ENCODE results near the gene TNFSF12.
A peak's percentile ranks its signal among the peaks of the same experiment; 100 is the strongest.

TNFSF12 gene

DNA sequence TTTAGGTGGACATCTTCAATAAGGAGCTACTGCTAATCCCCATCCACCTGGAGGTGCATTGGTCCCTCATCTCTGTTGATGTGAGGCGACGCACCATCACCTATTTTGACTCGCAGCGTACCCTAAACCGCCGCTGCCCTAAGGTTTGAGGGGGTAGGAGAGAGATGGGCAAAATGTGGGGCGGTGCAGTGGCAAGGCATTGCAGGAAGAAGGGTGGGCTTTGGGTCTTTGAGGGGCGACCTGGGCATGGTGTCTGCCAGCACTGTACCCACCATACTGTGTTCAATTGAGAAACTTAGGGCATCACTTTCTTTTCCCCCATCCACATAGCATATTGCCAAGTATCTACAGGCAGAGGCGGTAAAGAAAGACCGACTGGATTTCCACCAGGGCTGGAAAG lies 21.5 kb downstream of the TNFSF12 start:
- DNase-seq (ENCODE audit: low read depth), result no peak

DNA sequence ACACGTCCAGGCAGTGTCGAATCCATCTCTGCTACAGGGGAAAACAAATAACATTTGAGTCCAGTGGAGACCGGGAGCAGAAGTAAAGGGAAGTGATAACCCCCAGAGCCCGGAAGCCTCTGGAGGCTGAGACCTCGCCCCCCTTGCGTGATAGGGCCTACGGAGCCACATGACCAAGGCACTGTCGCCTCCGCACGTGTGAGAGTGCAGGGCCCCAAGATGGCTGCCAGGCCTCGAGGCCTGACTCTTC lies 23.4 kb downstream of the TNFSF12 start:
- no peak for DNase-seq (ENCODE audit: low read depth)

DNA sequence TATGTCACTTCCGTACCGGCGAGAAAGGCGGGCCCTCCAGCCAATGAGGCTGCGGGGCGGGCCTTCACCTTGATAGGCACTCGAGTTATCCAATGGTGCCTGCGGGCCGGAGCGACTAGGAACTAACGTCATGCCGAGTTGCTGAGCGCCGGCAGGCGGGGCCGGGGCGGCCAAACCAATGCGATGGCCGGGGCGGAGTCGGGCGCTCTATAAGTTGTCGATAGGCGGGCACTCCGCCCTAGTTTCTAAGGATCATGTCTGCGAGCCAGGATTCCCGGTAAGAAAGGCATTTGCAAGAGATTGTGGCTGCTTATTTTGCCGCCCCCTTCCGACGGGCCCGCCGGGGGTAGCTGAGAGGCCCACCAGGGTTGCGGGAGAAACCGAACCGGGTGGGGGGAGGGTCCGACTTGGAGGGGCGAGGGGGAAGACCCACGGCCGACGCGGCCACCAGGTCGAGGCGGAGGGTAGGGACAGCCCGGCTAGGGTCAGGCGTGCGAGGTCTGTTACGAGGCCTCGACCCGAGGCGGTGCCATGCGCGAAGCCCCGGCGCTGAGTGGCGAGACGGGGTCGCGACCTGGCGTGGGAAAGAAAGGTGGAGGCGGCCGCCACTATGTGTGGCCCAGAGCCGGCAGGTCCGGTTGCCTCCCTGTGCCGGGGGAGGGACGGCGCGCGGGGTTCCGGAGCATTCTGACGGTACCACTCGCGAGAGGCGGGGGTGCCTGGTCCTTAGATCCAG lies 23.9 kb downstream of the TNFSF12 start:
- peak; percentile 100 for DNase-seq (ENCODE audit: low read depth)

GRCh38 chr17:7573324-7574080 lies 24.6 kb downstream of the TNFSF12 start:
- peak; percentile 82 for DNase-seq (ENCODE audit: low read depth)

DNA sequence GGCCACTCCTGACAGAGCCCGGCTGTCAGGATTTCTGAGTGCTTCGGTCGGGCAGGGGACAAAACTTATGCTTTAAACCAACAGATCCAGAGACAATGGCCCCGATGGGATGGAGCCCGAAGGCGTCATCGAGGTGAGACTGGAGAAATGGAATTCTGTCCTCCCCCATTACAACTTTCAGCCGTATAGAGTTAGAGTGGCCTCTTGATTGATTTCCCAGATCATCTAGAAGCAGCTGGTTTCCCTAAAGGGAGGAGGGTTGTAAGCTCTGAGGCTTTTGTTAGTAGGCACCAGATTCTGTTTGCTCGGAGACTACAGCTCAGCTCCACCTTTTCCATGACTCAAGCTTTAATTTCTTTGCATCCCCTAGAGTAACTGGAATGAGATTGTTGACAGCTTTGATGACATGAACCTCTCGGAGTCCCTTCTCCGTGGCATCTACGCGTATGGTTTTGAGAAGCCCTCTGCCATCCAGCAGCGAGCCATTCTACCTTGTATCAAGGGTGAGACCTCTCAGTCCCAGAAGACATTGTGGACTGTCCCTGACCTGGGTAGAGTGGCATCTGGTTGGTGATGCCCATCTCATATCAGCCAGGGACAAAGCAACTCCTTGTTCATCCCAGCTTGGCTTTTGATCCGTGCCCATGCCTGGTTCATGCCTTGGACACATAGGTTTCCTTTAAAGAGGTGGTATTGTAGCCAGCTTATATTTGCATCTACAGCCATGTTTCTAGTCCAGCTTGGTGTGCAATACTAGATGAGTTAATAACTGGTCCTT lies 25.5 kb downstream of the TNFSF12 start:
- DNase-seq (ENCODE audit: low read depth), result no peak

- DNase-seq (ENCODE audit: low read depth), result no peak
Measured at GRCh38 chr17:7575481-7575883, 26.6 kb downstream of the TNFSF12 start.

DNA sequence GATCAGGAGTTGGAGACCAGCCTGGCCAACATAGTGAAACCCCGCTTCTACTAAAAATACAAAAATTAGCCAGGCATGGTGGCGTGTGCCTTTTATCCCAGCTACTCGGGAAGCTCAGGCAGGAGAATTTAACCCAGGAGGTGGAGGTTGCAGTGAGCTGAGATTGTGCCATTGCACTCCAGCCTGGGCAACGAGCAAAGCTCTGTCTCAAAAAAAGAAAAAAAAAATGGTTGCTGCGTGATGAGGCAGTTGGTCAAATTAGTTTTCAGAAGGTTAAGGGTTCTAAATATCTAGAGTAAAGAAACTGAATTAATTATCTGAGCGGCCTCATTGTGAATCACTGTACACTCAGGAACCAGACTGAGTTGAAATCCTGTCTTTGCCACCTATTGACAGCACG lies 27.1 kb downstream of the TNFSF12 start:
- no peak for DNase-seq (ENCODE audit: low read depth)

- no peak for DNase-seq (ENCODE audit: low read depth)
Measured at GRCh38 chr17:7576432-7576937, 27.6 kb downstream of the TNFSF12 start.

GRCh38 chr17:7577327-7578199 lies 28.7 kb downstream of the TNFSF12 start:
- no peak for DNase-seq (ENCODE audit: low read depth)

- DNase-seq (ENCODE audit: low read depth), result no peak
Measured at GRCh38 chr17:7579001-7579833, 30.4 kb downstream of the TNFSF12 start, which contains the start of gene CD68. TSS of gene CD68 (plus strand) at chr17:7579638. CDS start at chr17:7579678, 40 bp downstream.

- DNase-seq (ENCODE audit: low read depth), result no peak
Measured at GRCh38 chr17:7579834-7580603, 31.2 kb downstream of the TNFSF12 start.

- DNase-seq (ENCODE audit: low read depth), result no peak
Measured at GRCh38 chr17:7580604-7581575, 32.0 kb downstream of the TNFSF12 start.

- DNase-seq (ENCODE audit: low read depth), result no peak
Measured at GRCh38 chr17:7582396-7583252, 33.8 kb downstream of the TNFSF12 start.

- DNase-seq (ENCODE audit: low read depth), result peak; percentile 84
Measured at GRCh38 chr17:7583253-7584109, 34.6 kb downstream of the TNFSF12 start, which contains the start of gene MPDU1. TSS of gene MPDU1 (plus strand) at chr17:7583852. CDS start at chr17:7583863, 11 bp downstream.

GRCh38 chr17:7586673-7587419 lies 38.0 kb downstream of the TNFSF12 start:
- DNase-seq (ENCODE audit: low read depth), result no peak

Data from stimulated activated CD8-positive, alpha-beta memory T cell treated with anti-CD3 and anti-CD28 coated beads, Interleukin-15, amount 100 ng/mL, for 1 hour (primary cell).